ENCODE measurements around the gene CARMIL3. TPM values are rescaled to one million over a fixed set of nuclear protein-coding genes. Genes with fewer than 3 reads are reported as not detected.

Gene CARMIL3
- total RNA-seq, 1 donor = not detected

DNA sequence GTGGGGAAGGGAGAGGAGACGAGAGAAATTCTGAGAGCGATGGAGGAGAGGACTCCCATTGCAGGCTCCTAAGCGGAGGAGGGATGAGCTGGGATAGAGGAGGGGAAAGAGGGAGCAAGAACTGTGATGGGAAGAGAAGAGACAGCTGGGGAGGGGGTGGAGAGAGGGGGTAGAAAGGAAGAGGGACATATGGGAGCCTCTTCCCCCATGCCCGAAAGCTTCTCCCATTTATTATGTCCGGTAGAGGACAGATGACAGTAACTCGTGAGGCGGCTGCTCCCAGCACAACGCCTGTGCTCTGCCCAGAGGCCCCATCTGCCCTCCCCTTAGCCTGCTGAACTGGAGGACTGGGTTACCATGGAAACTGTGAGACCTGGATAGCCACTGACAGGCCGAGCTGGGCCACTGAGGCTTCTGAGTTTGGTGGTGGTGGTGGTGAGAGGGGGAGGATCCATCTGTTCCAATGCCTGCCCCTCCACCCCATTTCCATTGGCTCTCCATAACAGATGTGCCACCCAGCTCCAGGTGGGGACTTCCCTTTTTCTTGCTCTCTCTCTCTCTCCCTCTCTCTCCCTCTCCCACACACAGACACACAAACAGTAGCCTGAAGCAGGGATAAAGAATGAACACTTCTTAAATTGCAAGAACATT lies 27.8 kb downstream of the CARMIL3 start:
- TF ChIP-seq, protein P1, sequence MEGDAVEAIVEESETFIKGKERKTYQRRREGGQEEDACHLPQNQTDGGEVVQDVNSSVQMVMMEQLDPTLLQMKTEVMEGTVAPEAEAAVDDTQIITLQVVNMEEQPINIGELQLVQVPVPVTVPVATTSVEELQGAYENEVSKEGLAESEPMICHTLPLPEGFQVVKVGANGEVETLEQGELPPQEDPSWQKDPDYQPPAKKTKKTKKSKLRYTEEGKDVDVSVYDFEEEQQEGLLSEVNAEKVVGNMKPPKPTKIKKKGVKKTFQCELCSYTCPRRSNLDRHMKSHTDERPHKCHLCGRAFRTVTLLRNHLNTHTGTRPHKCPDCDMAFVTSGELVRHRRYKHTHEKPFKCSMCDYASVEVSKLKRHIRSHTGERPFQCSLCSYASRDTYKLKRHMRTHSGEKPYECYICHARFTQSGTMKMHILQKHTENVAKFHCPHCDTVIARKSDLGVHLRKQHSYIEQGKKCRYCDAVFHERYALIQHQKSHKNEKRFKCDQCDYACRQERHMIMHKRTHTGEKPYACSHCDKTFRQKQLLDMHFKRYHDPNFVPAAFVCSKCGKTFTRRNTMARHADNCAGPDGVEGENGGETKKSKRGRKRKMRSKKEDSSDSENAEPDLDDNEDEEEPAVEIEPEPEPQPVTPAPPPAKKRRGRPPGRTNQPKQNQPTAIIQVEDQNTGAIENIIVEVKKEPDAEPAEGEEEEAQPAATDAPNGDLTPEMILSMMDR (IDR thresholded peaks at IDR 0.05; ENCODE audit: insufficient read depth, low read depth, low read length) = no peak

DNA sequence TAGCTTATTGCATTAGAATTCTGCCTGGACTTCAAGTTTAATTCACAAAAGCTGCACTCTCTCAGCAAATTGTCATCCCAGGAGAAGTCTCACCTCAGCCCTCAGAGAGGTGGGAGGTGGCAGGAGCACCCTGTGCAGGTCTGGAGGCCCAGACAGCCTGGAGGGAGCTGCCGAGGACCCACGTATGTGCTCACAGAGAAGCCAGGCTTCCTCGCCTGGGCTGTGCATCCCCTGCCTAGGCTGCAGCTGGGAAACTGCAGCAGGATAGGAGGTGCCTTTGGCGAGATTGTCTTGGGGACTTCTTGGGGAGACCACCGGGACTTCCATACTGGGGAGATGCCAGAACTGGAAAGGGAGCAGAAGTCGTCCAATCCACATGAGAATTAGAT lies 28.3 kb downstream of the CARMIL3 start:
- TF ChIP-seq, protein P1 (IDR thresholded peaks at IDR 0.05; ENCODE audit: insufficient read depth, low read depth, low read length) = no peak
- H3K4me3 ChIP-seq (ENCODE audit: low read depth, low read length) = no peak overlapping the region
- no peak for DNase-seq (ENCODE audit: low read depth)

More for the DNA sequence above, 27.8 kb downstream of the CARMIL3 start:
- no peak overlapping the region for H3K4me3 ChIP-seq (ENCODE audit: low read depth, low read length)
- DNase-seq (ENCODE audit: low read depth) = no peak

DNA sequence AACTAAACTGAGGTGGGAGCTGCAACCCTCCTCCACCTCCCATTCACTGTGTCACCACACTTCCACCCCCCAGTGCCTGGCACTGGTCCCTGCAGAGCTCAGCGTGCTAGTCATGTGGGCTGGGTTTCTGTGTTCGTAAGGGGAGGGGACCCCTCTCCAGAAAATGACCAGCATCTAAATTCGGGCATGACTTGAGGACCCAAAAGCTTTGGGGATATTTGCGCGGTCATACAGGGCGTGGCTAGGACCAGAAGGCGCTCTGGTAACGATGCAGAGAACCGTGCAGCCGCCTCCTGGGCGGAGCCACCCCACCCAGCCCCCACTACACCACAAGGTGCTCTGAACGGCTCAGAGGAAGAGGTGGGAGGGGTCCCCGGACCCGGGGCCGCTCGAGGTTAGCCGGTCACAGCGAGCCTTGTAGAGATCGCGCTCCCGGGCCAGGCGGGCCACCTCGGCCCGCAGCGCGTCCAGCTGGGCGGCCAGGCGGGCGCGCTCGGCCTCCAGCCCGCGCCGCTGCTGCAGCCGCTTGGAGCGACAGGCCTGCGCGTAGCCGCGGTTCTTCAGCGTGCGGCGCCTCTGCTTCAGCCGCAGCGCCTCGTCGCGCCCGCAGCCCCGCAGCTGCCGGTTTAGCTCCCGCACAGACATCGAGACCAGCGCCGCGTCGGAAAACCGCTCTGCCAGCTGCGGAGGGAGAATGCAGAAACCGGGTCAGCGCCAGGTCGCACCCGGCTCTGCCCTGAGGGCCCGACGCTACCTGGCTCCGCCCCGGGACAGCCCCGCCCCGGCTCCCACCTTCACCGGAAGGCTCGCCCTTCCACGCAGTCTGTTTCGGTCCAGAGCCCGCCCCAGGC lies 29.3 kb downstream of the CARMIL3 start:
- TF ChIP-seq, protein P1 (IDR thresholded peaks at IDR 0.05; ENCODE audit: insufficient read depth, low read depth, low read length) = no peak
- peak; percentile 17 for DNase-seq (ENCODE audit: low read depth)
- H3K4me3 ChIP-seq (ENCODE audit: low read depth, low read length) = peak overlapping the region; percentile 54

DNA sequence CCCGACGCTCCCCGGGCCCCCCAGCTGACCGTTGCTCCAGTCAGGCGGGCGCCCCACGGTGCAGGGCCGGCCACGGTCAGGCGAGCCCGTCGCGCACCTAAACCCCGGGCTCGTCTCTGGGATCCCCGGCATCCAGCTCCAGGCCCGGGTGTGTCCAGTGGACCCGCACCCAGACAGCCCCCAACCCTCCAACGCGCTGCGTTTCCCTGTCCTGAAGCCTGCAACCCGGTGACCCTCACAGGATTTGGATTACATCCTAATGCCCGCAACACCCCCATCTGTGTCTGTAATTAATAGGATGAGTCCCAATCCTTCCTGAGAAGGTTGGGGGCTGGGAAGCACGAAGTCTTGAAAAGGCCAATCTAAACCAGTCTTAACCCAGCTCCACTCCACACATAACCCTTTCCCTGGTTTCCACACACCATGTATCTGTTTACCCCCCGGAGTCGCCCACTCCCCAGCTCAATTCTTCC lies 30.0 kb downstream of the CARMIL3 start:
- H3K4me3 ChIP-seq (ENCODE audit: low read depth, low read length) = peak overlapping the region; percentile 54
- DNase-seq (ENCODE audit: low read depth) = no peak
- TF ChIP-seq, protein P1 (IDR thresholded peaks at IDR 0.05; ENCODE audit: insufficient read depth, low read depth, low read length) = no peak

DNA sequence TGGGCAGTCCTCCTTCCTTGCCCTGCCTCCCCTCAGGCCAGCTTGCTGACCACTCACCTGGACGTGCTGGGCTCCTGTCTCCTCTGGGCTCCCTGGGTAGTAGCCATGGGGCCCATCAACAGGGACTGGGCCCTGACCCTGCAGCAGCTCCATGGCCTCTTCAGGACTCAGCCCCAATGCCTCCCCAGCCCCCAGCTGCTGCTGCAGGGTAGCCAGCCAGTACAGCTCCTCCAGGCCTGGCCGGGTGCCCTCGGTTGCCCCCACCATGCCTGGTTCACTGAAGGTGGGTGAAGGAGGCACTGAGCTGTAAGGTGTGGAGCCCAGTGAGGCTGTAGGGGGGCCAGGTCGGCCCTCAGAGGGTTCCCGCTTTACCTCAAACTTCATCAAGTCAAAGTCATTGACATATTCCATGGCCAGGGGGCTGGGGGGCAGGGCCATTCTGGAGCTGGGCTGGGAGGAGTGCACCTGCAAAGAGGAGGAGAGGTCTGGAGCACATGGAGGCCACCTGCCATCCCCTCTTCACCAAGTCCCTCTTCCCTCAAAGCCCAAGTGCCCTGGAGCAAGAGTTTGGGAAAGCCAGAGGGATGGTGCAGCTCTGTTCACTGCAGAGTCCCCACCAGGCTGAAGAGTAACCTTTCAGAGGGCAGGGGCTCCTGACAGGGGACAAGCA lies 30.7 kb downstream of the CARMIL3 start:
- no peak overlapping the region for H3K4me3 ChIP-seq (ENCODE audit: low read depth, low read length)
- DNase-seq (ENCODE audit: low read depth) = no peak
- TF ChIP-seq, protein P1 (IDR thresholded peaks at IDR 0.05; ENCODE audit: insufficient read depth, low read depth, low read length) = no peak

DNA sequence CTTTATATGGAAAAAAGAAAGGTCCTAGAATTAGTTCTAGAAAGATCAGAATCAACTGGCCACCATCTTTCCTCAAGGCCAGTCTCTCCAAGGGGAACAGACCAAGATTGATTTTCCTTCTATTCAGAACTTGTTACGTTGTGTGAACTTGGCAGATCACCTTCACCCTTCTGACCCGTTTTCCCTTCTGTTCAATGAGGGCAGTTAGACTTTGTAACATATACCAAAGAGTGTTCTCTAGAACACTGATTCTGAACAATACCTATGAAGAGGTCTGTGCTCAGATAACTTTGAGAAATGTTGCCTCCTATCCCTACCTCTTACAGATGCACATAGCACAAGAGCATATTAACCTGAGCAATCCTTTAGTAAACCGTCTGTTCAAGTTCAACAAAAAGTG lies 31.7 kb downstream of the CARMIL3 start:
- no peak overlapping the region for H3K4me3 ChIP-seq (ENCODE audit: low read depth, low read length)
- TF ChIP-seq, protein P1 (IDR thresholded peaks at IDR 0.05; ENCODE audit: insufficient read depth, low read depth, low read length) = no peak
- DNase-seq (ENCODE audit: low read depth) = no peak
